A549 (cell line): Measurements from ENCODE around the gene ATG13.

Experiments used
- EP300 ChIP-seq, 2 experiments: fragments of >200 bp; sonication (Bioruptor Twin); formaldehyde crosslinking; IDR thresholded peaks; 2 replicates in 1 of 2; 3 replicates in 1 of 2; pipeline ENCODE4 v1.6.1; 2016 to 2017
- ESRRA ChIP-seq: fragments of 150-350 bp; IDR thresholded peaks from 2 replicates; pipeline ENCODE4 v1.6.1; 2014; ENCODE audit warnings: mild to moderate bottlenecking, low read length, borderline replicate concordance
- MYC ChIP-seq: IDR thresholded peaks from 2 replicates; pipeline ENCODE4 v1.6.1; 2012; ENCODE audit warnings: mild to moderate bottlenecking, inconsistent platforms, low read length, improper control_type of control experiment, borderline replicate concordance
- POLR2A ChIP-seq: IDR thresholded peaks from 2 replicates; pipeline ENCODE4 v1.6.1; 2012; ENCODE audit warnings: mild to moderate bottlenecking, low read length
- RAD21 ChIP-seq, 2 experiments: fragments of >200 bp in 1 of 2; sonication (Bioruptor Twin) in 1 of 2; formaldehyde crosslinking in 1 of 2; IDR thresholded peaks in 1 of 2; conservative IDR thresholded peaks in 1 of 2; 2 replicates in 1 of 2; 3 replicates in 1 of 2; pipeline ENCODE4 v1.6.1; 2012 to 2018; ENCODE audit warnings: inconsistent platforms in 1 of 2
- TP53 ChIP-seq: fragments of 250-450 bp; sonication (Bioruptor Pico); IDR thresholded peaks from 2 replicates; pipeline ENCODE4 v1.5.0; 2021; ENCODE audit warnings: mild to moderate bottlenecking, moderate library complexity
- ZFP36 ChIP-seq: fragments of 450-650 bp; IDR thresholded peaks from 2 replicates; pipeline ENCODE4 v1.6.1; 2014; ENCODE audit warnings: borderline replicate concordance; ENCODE audit not compliant: partially characterized antibody
- TF ChIP-seq, protein P1 (sequence below): fragments of >200 bp; sonication (Bioruptor Twin); formaldehyde crosslinking; IDR thresholded peaks from 3 replicates; pipeline ENCODE4 v1.5.1; 2016
- TF ChIP-seq, protein P2 (sequence below): fragments of 450-650 bp; IDR thresholded peaks from 2 replicates; pipeline ENCODE4 v1.6.1; 2014; ENCODE audit warnings: antibody characterized with exemption

DNA sequence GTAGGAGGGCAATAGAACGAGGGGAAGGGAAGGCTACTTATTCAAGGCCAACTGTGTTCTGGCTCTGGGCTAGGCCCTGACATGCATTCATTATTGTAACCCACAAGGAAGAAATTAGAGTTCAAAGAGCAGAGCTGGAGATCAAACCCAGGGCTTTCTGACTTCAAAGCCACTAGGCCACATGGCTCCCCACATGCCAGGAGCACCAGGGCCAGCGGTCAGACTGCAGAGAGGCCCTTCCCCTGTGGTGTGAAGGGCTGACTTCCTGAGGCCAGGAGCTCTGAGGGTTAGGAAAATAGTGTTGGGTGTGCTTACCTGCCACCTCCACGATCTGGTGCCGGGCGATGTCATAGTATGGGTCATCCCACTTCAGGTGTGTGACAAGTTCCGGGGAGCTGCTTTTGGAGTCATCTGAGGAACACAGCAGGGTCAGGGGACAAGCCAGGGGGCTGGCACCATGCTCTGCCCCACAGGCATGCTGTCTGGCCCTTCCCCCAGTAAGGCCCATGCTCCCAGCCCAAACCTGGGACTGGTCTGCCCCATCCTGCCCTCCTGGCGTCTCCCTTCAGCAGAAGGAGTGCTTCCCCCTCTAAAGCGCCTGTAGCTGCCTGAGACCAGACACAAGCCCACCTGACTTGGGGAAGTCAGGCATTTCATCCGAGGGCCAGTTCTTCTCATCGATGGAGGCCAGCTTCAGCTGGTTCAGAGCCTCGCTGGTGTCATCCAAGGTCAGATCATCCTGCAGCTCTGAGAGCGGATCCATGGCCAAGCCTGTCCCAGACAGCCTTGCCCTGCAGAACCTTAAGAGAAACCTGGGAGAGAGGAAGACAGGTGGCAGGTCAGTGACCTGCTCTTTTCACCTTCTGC lies 78.2 kb downstream of the ATG13 start:
- TF ChIP-seq, protein P1, sequence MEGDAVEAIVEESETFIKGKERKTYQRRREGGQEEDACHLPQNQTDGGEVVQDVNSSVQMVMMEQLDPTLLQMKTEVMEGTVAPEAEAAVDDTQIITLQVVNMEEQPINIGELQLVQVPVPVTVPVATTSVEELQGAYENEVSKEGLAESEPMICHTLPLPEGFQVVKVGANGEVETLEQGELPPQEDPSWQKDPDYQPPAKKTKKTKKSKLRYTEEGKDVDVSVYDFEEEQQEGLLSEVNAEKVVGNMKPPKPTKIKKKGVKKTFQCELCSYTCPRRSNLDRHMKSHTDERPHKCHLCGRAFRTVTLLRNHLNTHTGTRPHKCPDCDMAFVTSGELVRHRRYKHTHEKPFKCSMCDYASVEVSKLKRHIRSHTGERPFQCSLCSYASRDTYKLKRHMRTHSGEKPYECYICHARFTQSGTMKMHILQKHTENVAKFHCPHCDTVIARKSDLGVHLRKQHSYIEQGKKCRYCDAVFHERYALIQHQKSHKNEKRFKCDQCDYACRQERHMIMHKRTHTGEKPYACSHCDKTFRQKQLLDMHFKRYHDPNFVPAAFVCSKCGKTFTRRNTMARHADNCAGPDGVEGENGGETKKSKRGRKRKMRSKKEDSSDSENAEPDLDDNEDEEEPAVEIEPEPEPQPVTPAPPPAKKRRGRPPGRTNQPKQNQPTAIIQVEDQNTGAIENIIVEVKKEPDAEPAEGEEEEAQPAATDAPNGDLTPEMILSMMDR, result no peak
- no peak for TF ChIP-seq TP53 (CRISPR knock-in tag)
- TF ChIP-seq EP300 (IDR thresholded peaks at IDR 0.05), result no peak
- TF ChIP-seq POLR2A, result no peak
- TF ChIP-seq, protein P2, sequence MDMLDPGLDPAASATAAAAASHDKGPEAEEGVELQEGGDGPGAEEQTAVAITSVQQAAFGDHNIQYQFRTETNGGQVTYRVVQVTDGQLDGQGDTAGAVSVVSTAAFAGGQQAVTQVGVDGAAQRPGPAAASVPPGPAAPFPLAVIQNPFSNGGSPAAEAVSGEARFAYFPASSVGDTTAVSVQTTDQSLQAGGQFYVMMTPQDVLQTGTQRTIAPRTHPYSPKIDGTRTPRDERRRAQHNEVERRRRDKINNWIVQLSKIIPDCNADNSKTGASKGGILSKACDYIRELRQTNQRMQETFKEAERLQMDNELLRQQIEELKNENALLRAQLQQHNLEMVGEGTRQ, result no peak
- no peak for TF ChIP-seq MYC
- TF ChIP-seq ESRRA, result no peak
- no peak for TF ChIP-seq RAD21 (conservative IDR thresholded peaks at IDR 0.05 in 1 of 2, IDR thresholded peaks at IDR 0.05 in 1 of 2)
- TF ChIP-seq ZFP36, result no peak
